Body of pancreas (tissue), 4 donors: ENCODE data around the gene TXNDC11.

ENCODE experiments used
- CTCF ChIP-seq, 7 experiments: fragments of 450-650 bp in 4 of 7; fragments of 200-600 bp in 3 of 7; sonication (generic) in 3 of 7; IDR thresholded peaks; one replicate each; pipeline ENCODE4 v1.5.1; 2016 to 2019; ENCODE audit warnings: antibody characterized with exemption in 7 of 7
- POLR2A ChIP-seq, 3 donors: fragments of 450-650 bp; IDR thresholded peaks; one replicate each; pipeline ENCODE4 v1.6.1; 2016; ENCODE audit warnings: antibody characterized with exemption in 3 of 3, mild to moderate bottlenecking in 2 of 3

- TF ChIP-seq CTCF (IDR thresholded peaks at IDR 0.05) (no peak), POLR2A (IDR thresholded peaks at IDR 0.05) (no peak)
These were observed 68.4 kb downstream of the TXNDC11 start for GRCh38 chr16:11674001-11674817.
